Kidney capillary endothelial cell (primary cell): ENCODE measurements around the gene ZNF24.

Experiments
- DNase-seq: peaks from one replicate; pipeline ENCODE4 v3.0.0-alpha.2; 2018; ENCODE audit warnings: low spot score

ZNF24 gene

GRCh38 chr18:35343936-35344735, at the start of gene ZNF24:
TSS of gene ZNF24 (minus strand) at chr18:35344420. CDS start at chr18:35340650, 3,770 bp downstream.
- peak; percentile 86 for DNase-seq

GRCh38 chr18:35393716-35394115, 49.5 kb upstream of the ZNF24 start:
- DNase-seq, result no peak

GRCh38 chr18:35392375-35392774, 48.2 kb upstream of the ZNF24 start:
- DNase-seq, result no peak

- DNase-seq, result no peak
Measured at GRCh38 chr18:35390951-35391700, 46.9 kb upstream of the ZNF24 start.

GRCh38 chr18:35389095-35389618, 44.9 kb upstream of the ZNF24 start:
- no peak for DNase-seq

GRCh38 chr18:35387152-35387571, 42.9 kb upstream of the ZNF24 start:
- DNase-seq, result no peak

- DNase-seq, result peak; percentile 83
Measured at GRCh38 chr18:35386600-35387100, 42.4 kb upstream of the ZNF24 start.

- DNase-seq, result no peak
Measured at GRCh38 chr18:35383136-35383535, 38.9 kb upstream of the ZNF24 start.

- no peak for DNase-seq
Measured at GRCh38 chr18:35379421-35379820, 35.2 kb upstream of the ZNF24 start.

GRCh38 chr18:35378574-35378896, 34.3 kb upstream of the ZNF24 start:
- no peak for DNase-seq

GRCh38 chr18:35377875-35378573, 33.8 kb upstream of the ZNF24 start:
- no peak for DNase-seq

- DNase-seq, result peak; percentile 26
Measured at GRCh38 chr18:35376742-35377695, 32.8 kb upstream of the ZNF24 start, which contains the start of gene ZNF396. TSS of gene ZNF396 (minus strand) at chr18:35377337. CDS start at chr18:35374292, 3,045 bp downstream.

GRCh38 chr18:35376393-35376741, 32.1 kb upstream of the ZNF24 start:
- no peak for DNase-seq

GRCh38 chr18:35374708-35375107, 30.5 kb upstream of the ZNF24 start:
- no peak for DNase-seq

GRCh38 chr18:35371412-35372195, 27.4 kb upstream of the ZNF24 start:
- no peak for DNase-seq

GRCh38 chr18:35369126-35369525, 24.9 kb upstream of the ZNF24 start:
- no peak for DNase-seq

- no peak for DNase-seq
Measured at GRCh38 chr18:35368595-35368994, 24.4 kb upstream of the ZNF24 start.

- DNase-seq, result no peak
Measured at GRCh38 chr18:35362531-35362930, 18.3 kb upstream of the ZNF24 start.

- DNase-seq, result no peak
Measured at GRCh38 chr18:35361570-35362321, 17.5 kb upstream of the ZNF24 start.
